IPS DF 6.9 (cell line): Measurements from ENCODE around the gene RCCD1.

Source experiments
- DNase-seq: peaks from one replicate; pipeline ENCODE4 v3.0.0-alpha.2; 2013; ENCODE audit warnings: low read depth, low spot score
- H3K27ac ChIP-seq: one replicate; pipeline ENCODE4 v1.5.1; 2013; ENCODE audit warnings: low read length, control low read depth
- H3K27me3 ChIP-seq: 2 replicates; pipeline ENCODE4 v1.6.1; 2013; ENCODE audit warnings: mild to moderate bottlenecking, low read length; ENCODE audit not compliant: control insufficient read depth, insufficient read depth
- H3K36me3 ChIP-seq: 2 replicates; pipeline ENCODE4 v1.6.1; 2013; ENCODE audit warnings: low read length; ENCODE audit not compliant: control insufficient read depth, insufficient read depth
- H3K4me1 ChIP-seq: 2 replicates; pipeline ENCODE4 v1.6.1; 2013; ENCODE audit warnings: low read length; ENCODE audit not compliant: control insufficient read depth, insufficient read depth
- H3K4me3 ChIP-seq: 2 replicates; pipeline ENCODE4 v1.5.1; 2013; ENCODE audit warnings: mild to moderate bottlenecking, low read length
- H3K9me3 ChIP-seq: 2 replicates; pipeline ENCODE4 v1.6.1; 2013; ENCODE audit warnings: low read length, inconsistent platforms; ENCODE audit not compliant: control insufficient read depth, insufficient read depth
- WGBS: extraction: QIAGEN DNeasy Blood & Tissue Kit; methylation state at CpG from one replicate; pipeline ENCODE4 v1.1.7; 2013; ENCODE audit warnings: mixed read lengths, missing lambda C conversion rate; ENCODE audit not compliant: insufficient read length, insufficient coverage; 5-methylcytosine and 5-hydroxymethylcytosine counted together

RCCD1 gene

GRCh38 chr15:90966262-90966661, 11.6 kb downstream of the RCCD1 start:
- peaks cover 39% of the 10 kb centered on the region for H3K36me3 ChIP-seq
- DNase-seq: no peak
- H3K27me3 ChIP-seq: no peaks in the 10 kb centered on the region
- H3K4me1 ChIP-seq: no peaks in the 10 kb centered on the region
- H3K27ac ChIP-seq: no peak overlapping the region
- no CpG with 5 or more reads among the region's 9 CpGs for WGBS
- no peak overlapping the region for H3K4me3 ChIP-seq
- H3K9me3 ChIP-seq: no peaks in the 10 kb centered on the region

- DNase-seq: no peak
- Histone ChIP-seq H3K4me1 (no peaks in the 10 kb centered on the region), H3K36me3 (peaks cover 39% of the 10 kb centered on the region), H3K4me3 (no peak overlapping the region), H3K27ac (no peak overlapping the region), H3K27me3 (no peaks in the 10 kb centered on the region), H3K9me3 (no peaks in the 10 kb centered on the region)
- WGBS: no CpG with 5 or more reads among the region's 5 CpGs
Measured at GRCh38 chr15:90967206-90967605, 12.5 kb downstream of the RCCD1 start.

- H3K4me1 ChIP-seq: no peaks in the 10 kb centered on the region
- no peak for DNase-seq
- H3K9me3 ChIP-seq: no peaks in the 10 kb centered on the region
- H3K36me3 ChIP-seq: peaks cover 42% of the 10 kb centered on the region
- no CpG with 5 or more reads among the region's 1 CpG for WGBS
- no peaks in the 10 kb centered on the region for H3K27me3 ChIP-seq
- no peak overlapping the region for H3K4me3 ChIP-seq
- no peak overlapping the region for H3K27ac ChIP-seq
Measured at GRCh38 chr15:90968434-90968833, 13.8 kb downstream of the RCCD1 start.

GRCh38 chr15:90970274-90970673, 15.6 kb downstream of the RCCD1 start:
- H3K27ac ChIP-seq: no peak overlapping the region
- H3K9me3 ChIP-seq: no peaks in the 10 kb centered on the region
- no peak for DNase-seq
- no peaks in the 10 kb centered on the region for H3K4me1 ChIP-seq
- H3K4me3 ChIP-seq: no peak overlapping the region
- peaks cover 53% of the 10 kb centered on the region for H3K36me3 ChIP-seq
- no CpG with 5 or more reads among the region's 7 CpGs for WGBS
- no peaks in the 10 kb centered on the region; the same call in 1 of the 2 replicates for H3K27me3 ChIP-seq

GRCh38 chr15:90972133-90972532, 17.4 kb downstream of the RCCD1 start:
- no peak for DNase-seq
- no peak overlapping the region for H3K4me3 ChIP-seq
- H3K27ac ChIP-seq: no peak overlapping the region
- H3K27me3 ChIP-seq: no peaks in the 10 kb centered on the region; the same call in 1 of the 2 replicates
- H3K36me3 ChIP-seq: peaks cover 56% of the 10 kb centered on the region
- no peaks in the 10 kb centered on the region for H3K9me3 ChIP-seq
- H3K4me1 ChIP-seq: no peaks in the 10 kb centered on the region
- WGBS: no CpG with 5 or more reads among the region's 5 CpGs

GRCh38 chr15:90974216-90974615, 19.5 kb downstream of the RCCD1 start:
- H3K9me3 ChIP-seq: no peaks in the 10 kb centered on the region
- H3K27ac ChIP-seq: no peak overlapping the region
- no peak overlapping the region for H3K4me3 ChIP-seq
- peaks cover 43% of the 10 kb centered on the region for H3K36me3 ChIP-seq
- no peak for DNase-seq
- no peaks in the 10 kb centered on the region for H3K4me1 ChIP-seq
- no peaks in the 10 kb centered on the region; the same call in 1 of the 2 replicates for H3K27me3 ChIP-seq
- WGBS: no CpG with 5 or more reads among the region's 21 CpGs

- Histone ChIP-seq H3K27me3 (no peaks in the 10 kb centered on the region; the same call in 1 of the 2 replicates), H3K9me3 (no peaks in the 10 kb centered on the region), H3K36me3 (peaks cover 52% of the 10 kb centered on the region), H3K4me3 (no peak overlapping the region), H3K27ac (no peak overlapping the region), H3K4me1 (no peaks in the 10 kb centered on the region)
- WGBS: no CpG with 5 or more reads among the region's 1 CpG
- DNase-seq: no peak
Measured at GRCh38 chr15:90979582-90979981, 24.9 kb downstream of the RCCD1 start.

GRCh38 chr15:90981681-90982080, 27.0 kb downstream of the RCCD1 start:
- no peak overlapping the region for H3K27ac ChIP-seq
- WGBS: no CpG with 5 or more reads among the region's 6 CpGs

GRCh38 chr15:90982135-90982534, 27.5 kb downstream of the RCCD1 start:
- Histone ChIP-seq H3K27ac (no peak overlapping the region), H3K4me1 (no peaks in the 10 kb centered on the region), H3K36me3 (peaks cover 36% of the 10 kb centered on the region; the same call in 1 of the 2 replicates), H3K4me3 (no peak overlapping the region), H3K27me3 (no peaks in the 10 kb centered on the region), H3K9me3 (no peaks in the 10 kb centered on the region)
- no peak for DNase-seq
- no CpG with 5 or more reads among the region's 5 CpGs for WGBS

More at GRCh38 chr15:90981681-90982080, 27.0 kb downstream of the RCCD1 start:
- H3K36me3 ChIP-seq: peaks cover 39% of the 10 kb centered on the region
- no peaks in the 10 kb centered on the region for H3K9me3 ChIP-seq
- H3K27me3 ChIP-seq: no peaks in the 10 kb centered on the region
- no peak overlapping the region for H3K4me3 ChIP-seq
- no peak for DNase-seq
- H3K4me1 ChIP-seq: no peaks in the 10 kb centered on the region

GRCh38 chr15:90986790-90987507, 32.3 kb downstream of the RCCD1 start:
- Histone ChIP-seq H3K27ac (no peak overlapping the region), H3K36me3 (peaks cover 11% of the 10 kb centered on the region; the same call in 1 of the 2 replicates), H3K27me3 (no peaks in the 10 kb centered on the region), H3K9me3 (no peaks in the 10 kb centered on the region), H3K4me3 (no peak overlapping the region), H3K4me1 (no peaks in the 10 kb centered on the region)
- no CpG with 5 or more reads among the region's 11 CpGs for WGBS
- DNase-seq: no peak
